ENCODE data around the gene CDYL2.

The CDYL2 gene

DNA sequence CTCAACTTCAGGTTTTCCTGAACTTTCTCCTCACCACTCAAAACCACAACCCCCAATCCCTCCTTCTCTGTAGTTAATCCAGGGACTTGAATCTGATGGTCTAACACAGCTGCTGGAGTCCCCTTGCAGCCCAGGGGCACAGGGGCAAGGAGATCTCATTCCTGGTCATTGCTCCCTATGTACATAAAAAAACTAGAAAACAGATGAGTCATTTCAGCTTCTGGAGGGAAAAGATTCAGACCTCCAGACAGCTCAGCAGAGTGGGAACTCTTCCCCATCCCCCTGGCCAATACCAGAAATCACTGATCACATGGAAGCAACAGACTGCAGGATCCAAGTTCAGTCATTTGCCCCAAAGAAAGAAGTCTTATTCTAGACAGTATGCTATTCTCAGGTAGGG, 201.5 kb downstream of the CDYL2 start:
- no peak for DNase-seq (ENCODE audit: low read depth in 1 of 2, low spot score in 1 of 2)

DNA sequence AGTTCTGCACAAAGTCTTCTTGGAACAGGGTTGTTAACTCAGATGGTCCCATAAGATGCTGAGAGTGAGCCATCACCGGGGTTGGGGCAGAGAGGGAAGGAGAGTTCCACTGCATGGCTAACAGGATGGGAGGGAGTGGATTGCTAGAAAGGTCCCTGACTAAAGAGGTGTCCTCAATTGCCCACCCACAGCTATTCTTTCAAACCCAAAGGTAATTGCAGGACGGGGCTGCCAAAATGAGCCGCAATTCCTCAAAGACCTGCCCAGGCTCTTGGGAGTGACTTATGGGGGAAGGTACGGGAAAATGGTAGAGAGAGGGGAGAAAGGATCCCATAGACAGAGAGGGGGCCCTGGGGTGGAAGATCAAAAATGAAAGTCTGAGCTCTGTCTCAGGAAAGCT, 203.2 kb downstream of the CDYL2 start:
- DNase-seq (ENCODE audit: low read depth in 1 of 2, low spot score in 1 of 2) = no peak

DNA sequence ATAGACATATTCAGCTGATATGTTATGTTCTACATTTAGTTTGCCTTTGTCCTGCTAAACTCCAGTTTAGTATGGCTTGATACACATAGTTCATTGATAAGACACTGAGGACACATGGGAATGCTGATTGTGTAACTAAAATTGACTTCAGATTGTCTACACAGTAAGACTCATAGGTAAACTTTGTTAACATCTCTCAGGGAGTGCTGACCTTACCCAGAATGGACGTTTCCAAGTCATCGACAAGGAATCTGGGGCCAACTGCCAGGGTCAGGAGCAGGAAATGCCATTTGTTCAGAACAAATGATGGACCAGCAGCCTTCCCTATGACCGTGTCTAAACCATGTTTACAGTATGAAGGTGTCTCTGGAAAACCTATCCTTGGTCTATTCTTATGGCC, 204.9 kb downstream of the CDYL2 start:
- no peak for DNase-seq (ENCODE audit: low read depth in 1 of 2, low spot score in 1 of 2)

DNA sequence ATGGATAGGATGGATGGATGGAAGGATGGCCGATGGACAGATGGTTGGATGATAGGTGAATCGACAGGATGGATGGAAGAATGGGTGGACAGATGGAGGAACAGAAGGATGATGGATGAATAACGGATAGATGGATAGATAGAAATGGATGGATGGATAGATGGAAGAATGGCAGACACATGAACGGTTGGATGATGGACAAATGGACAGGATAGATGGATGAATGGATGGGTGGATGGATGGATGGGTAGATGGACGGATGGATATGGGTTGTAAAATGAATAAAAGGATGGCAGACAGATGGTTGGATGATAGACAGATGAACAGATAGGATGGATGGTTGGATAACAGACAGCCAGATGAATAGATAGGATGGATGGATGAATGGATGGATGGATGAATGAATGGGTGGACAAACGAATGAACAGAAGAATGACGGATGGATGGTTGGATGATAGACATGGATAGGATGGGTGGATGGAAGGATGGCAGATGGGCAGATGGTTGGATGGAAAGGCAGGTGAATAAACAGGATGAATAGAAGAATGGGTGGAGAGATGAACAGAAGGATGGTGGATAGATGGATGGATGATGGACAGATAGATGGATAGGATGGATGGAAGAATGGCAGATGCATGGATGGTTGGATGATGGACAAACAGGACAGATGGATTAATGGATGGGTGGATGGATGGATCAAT, 207.7 kb downstream of the CDYL2 start:
- no peak for DNase-seq (ENCODE audit: low read depth in 1 of 2, low spot score in 1 of 2)

DNA sequence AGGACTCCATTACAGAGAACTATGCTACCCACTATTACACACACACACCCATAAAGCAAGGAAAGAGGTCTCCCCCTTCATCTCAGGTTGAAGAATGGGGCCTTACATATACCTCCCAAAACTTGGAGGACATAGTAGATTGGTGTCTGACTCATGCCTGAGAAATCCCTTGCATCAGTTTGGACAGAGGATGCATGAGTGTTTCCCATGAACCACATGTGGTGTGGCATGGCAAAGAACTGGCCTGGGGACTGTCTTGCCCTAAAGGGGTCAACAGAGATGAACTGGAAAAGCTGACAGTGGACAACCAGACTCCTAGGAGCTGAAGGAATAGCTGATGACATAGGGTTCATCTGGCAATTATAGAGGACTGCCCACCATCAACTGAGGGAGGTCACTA, 209.6 kb downstream of the CDYL2 start:
- no peak for DNase-seq (ENCODE audit: low read depth in 1 of 2, low spot score in 1 of 2)

DNA sequence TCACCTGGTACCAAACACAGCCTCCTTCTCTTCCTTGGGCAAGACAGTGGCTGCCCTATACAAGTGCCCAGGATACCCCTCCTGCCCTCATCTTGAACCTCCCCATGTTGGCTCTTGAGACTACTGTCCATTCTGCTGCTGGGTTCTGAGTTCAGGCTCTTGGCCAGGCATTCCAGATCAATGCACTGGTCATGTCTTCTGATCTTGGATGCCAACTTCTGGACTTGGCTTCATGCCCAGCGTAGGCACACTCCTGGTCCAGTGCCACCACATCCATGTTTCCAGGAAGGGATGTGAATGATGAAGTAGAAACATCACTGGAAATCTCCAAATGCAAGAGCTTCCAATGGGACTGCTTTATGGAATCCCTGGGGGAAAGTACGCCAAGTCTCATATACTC, 212.1 kb downstream of the CDYL2 start:
- no peak for DNase-seq (ENCODE audit: low read depth in 1 of 2, low spot score in 1 of 2)

DNA sequence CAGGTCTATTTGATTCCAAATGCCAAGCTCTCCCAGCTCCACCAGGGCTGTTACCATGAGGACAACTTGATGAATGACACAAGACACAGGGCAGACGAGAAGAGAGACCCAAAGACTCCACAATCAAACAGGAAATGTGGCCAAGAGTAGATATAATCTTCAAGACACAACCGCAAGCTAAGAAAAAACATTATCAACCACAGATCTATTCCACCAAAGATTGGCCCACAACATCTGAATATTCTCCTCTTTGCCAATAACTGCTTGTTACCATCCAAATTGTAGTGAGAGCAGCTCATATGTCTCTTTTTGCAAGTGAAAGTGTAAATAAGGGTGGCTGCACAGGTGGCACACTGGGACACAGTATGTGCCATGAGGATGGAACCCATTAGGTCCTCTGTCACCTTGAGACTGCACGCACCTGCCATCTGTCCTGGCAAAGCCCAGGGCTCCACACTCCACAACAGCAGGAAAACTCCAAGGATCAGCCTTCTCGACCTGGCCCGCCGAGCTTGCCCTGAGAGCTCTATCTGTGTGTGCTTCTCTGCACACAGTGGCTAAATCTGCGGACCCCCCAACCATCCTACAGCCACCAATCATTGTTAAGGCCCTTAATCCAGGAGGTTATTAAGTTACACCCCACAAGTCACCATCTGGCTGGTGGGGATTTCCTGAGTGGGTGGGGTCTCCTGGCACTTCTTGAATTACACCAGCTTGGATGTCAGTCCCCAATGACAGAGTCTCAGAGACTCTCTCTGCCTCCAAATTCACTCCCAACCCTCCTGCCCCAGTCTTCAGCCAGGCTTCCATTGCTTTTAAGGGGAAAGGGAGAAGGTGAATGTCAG, 213.1 kb downstream of the CDYL2 start:
- DNase-seq (ENCODE audit: low read depth in 1 of 2, low spot score in 1 of 2) = no peak

DNA sequence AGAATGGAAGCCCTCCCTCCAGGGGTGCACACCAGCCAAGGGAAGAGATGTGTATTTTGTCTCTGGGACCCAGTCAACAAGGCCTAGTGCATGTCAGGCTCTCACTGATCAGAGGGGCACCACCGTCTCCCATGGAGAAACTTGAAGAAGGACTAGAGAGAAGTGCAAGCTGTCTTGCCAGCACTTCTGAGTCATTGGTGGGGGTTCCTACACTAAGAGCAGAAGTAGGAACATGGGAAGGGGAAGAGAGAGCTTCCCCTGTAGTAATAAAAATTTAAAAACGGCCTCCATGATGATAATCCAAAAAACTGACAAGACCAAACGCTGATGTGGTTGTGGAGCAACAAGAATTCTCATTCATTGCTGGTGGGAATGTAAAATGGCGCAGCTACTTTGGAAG, 217.3 kb downstream of the CDYL2 start:
- no peak for DNase-seq (ENCODE audit: low read depth in 1 of 2, low spot score in 1 of 2)

DNA sequence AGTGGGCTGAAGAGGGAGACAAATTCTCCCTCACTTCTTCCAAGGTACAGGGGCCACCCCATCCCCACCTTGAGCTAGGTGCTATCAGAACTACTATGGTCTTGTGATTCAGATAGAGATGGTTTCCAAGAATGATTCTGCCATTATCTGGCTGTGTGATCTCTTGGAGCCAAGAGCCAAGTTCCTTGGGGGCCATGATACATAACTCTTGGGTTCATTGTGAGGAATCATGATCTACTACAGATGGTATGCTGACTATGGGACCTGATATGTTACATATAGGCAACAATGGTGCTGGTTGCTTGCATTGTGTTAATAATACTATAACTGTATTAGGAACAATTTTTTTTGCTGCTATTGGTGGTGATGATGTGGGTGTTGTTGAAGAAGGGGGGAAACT, 217.9 kb downstream of the CDYL2 start:
- no peak for DNase-seq (ENCODE audit: low read depth in 1 of 2, low spot score in 1 of 2)

DNA sequence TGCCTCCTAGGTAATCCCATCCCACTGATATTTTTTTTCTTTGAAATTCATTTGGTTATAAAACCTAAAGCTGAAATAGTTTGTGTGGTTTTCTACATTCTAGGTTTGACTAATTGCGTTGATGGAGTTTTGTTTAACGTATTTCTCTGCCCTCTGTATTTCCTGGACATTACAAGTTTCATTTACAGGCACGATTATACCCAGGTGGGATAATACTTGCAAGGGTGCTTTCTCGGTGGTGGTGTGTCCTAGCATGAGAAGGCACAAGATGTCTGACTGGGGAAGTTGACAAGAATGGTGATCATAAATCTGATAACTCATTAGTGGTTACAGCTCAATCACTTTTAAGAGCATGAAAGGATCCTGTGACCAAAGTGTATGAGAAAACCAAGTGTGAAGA, 218.6 kb downstream of the CDYL2 start:
- DNase-seq (ENCODE audit: low read depth in 1 of 2, low spot score in 1 of 2) = no peak

DNA sequence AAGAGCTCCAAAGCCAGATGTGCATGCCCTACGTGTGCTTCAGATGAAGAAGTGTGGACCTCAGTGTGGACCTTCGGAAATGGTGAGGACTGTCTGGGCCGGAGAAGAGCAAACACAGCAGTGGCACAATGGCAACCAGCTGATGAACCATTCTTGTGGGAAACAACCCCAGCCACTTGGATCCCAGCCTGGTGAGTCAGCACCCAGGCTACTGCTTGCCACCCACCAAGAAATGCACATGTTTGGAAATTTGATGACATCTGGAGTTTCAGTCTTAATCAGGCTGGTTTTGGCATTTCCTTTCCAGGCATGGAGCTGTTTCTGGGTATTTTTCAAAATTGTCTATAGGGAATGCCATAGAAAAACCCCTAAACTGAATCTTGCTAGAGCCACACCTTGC, 220.9 kb downstream of the CDYL2 start:
- peak in 1 of 2 donors; percentile 15 for DNase-seq (ENCODE audit: low read depth in 1 of 2, low spot score in 1 of 2)

DNA sequence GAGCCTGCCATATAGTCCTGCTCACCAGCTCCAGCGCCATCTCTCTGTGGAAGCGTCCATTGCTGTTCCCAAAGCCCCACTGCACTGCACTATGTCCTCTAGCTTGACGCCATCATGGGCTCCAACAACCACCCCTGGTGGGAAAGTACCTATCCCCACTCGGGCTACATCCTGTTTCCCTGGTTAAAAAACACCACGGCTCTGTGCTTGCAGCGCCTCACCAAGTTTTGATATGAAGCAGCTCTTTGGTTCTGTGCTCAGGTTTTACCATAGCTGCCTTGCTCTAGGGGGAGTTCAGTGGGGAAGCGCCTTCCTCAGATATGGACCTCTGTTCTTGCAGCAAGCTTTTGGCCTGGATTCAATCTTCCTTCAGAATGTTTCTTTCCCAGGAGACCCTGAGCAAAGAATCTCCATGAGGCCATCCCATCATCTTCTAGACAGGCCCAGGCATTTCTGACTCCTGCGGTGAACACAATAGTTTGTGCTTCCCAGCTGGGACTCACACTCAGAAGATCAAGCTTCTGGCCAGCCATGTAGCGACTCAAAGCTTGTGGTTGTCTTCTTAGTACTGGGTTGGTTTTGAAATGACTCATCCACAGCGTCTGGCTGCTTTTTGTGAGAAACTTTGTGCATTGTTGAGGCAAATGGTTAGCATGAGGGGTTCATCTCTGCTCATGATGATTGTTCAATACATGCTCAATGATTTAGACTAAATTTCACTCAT, 224.1 kb downstream of the CDYL2 start:
- peak; percentile 21 to 45 for DNase-seq (ENCODE audit: low read depth in 1 of 2, low spot score in 1 of 2)

DNA sequence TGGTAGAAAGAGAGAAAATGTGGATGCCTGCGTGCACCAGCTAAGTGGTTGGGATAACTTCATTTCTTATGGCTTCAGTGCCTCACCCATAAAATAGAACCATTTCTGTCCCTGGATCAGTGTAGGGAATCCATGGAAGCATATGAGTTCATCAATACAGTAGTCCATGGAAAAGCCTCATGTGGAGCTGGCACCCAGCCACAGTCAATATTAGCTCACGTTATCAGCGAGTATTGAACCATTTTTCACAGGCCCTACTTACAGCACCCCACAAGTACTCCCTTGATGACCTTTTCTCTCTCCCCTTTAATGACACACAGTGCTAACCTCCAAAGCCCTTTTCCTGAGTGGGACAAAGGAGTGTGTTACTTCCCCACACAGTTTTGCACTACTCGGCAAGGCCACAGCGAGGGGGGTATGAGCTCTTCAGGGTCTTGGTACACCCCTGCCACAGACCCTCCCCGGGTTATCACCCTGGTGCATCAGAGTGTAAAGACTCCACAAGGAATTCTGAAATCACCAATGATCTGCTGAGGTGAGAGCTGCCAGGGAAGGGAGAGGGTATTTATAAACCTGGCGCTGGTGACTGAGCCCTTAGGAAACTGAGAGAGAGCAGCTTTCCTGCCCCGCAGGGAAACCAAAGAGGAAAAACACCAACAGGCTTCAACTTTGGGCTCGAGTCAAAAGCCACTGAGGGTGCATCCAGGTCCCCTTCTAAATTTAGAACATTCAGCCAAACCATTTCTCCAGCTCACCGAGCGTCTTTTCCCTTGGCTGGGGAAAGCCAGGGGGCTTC, 226.7 kb downstream of the CDYL2 start:
- no peak for DNase-seq (ENCODE audit: low read depth in 1 of 2, low spot score in 1 of 2)

DNA sequence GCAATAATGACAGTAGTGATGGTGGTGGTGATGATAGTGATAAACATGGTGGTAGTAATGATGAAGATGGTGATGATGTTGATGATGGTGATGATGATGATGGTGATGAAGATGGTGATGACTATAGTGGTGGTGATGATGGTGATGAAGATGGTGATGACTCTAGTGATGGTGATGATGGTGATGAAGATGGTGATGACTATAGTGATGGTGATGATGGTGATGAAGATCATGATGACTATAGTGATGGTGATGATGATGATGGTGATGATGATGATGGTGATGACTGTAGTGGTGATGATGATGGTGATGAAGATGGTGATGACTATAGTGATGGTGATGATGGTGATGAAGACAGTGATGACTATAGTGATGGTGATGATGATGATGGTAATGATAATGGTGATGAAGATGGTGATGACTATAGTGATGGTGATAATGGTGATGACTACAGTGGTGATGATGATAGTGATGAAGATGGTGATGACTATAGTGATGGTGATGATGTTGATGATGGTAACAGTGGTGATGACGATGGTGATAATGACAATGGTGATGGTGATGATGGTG, 228.0 kb downstream of the CDYL2 start:
- no peak for DNase-seq (ENCODE audit: low read depth in 1 of 2, low spot score in 1 of 2)

DNA sequence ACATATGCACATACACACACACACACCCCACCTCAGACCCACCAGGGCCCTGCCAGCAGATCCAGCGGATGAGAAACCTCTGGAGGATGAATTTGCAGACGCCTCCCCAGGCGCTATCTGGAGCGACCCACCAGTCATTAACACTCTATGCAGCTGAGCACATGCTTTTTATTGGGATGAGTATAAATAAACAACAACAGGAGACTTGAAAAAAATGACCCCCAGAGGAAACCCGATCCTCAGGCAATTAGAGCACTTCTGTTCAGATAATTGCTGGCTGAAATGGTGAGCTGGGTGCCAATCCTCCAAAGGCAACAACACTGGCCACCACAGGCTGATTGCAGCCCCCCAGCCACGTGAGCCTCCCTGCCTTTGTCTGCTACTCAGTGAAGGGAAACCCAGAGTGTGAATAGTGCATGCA, 230.7 kb downstream of the CDYL2 start:
- DNase-seq (ENCODE audit: low read depth in 1 of 2, low spot score in 1 of 2) = no peak

DNA sequence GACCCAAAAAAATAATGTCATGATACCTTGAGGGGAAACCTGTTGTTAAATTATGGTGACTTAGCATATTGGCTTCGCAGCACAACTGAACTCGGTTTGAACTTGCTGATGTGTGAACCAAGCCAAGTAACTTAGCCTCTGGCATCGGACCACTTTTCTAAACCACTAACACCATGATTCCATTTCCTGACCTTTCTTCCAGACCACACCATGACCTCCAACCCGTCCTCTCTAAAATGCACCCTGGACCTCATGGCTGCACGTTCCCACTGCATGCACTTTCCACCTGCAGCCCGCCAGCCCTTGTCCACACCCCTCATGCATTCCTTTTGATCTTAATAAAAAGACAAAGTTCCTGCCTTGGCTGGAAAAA, 234.3 kb downstream of the CDYL2 start:
- no peak for DNase-seq (ENCODE audit: low read depth in 1 of 2, low spot score in 1 of 2)

DNA sequence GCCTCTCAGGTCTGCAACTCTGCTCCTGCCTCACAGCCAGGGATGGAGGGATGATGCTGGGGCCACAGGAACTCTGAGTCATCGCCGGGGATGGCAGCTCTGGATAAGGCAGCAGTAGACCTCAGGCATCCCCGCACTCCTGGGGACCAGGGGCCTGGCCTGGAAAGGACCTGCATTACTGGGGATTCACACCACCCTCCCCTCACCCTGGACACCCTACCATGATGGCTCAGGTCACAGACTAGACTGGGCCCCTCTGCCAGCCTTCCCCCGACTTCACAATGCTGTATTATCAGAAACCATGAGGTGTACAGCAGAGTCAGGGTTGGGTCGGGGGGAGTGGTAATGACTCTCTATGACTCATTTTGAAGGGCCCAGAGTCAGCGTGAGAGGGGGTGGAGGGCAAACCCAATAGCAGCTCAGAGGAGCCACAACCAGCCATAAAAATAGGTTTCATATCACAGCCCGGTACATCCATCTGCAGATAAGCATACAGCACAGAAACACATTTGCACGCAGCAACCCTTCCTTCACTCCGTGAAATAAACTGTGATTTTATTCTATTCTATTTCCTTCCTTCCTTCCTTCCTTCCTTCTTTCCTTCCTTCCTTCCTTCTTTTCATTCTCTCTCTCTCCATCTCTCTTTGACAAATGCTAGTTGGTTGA, 234.8 kb downstream of the CDYL2 start:
- peak; percentile 27 to 59 for DNase-seq (ENCODE audit: low read depth in 1 of 2, low spot score in 1 of 2)

DNA sequence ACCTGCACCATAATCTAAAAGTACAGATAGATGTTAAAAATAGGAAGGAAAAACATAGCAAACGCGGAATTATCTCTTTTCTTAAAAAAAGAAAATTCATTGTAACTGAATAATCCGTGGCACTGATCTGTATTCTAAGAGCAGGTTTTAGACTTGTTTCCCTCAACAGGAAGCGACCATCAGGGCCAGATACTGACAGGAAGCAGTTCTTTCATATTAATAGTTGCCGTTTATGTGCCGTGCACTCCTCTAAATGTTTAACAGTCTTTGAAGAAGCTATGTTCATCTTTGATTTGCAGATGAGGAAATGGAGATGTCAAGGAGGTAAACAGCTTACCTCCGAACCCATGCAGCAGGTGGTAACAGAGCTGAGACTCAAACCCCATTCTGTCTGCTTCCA, 240.0 kb downstream of the CDYL2 start:
- no peak for DNase-seq (ENCODE audit: low read depth in 1 of 2, low spot score in 1 of 2)

DNA sequence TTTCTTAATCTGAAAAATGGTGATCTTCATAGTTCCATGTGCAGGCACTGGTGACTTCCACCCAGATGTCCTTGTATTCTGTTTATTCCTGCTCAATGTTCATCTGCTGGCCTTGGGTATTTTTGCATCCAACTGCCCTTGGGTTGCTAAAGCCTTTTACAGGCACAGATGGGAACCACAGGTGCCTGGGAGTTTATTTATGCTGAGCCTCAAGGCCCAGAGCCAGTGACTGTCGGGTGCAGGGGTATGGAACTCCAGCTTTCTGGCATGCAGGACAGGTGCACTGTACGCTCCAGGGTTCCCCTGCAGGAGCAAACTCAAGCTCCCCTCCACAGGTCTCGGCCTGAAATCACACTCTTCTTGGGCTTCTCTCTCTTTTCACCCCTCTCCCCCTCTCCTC, 241.3 kb downstream of the CDYL2 start:
- DNase-seq (ENCODE audit: low read depth in 1 of 2, low spot score in 1 of 2) = no peak

DNA sequence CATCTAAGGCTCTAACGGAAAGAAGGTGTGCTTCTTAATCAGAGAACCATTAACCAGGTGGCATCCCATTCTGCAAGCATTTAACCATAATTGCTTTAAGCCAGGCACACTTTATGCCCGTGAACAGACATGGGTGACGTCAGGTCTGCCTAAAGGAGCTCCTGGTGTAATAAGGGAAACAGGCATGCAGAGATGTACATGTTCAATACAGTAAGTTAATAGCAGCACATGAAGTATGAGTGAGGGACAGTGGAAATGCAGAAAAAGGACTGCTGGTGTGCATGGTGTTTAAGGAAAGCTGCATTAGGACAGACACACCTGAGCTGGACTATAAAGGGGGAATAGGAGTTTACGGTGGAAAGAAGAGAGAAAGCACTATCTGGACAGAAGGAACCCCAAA, 245.0 kb downstream of the CDYL2 start:
- no peak for DNase-seq (ENCODE audit: low read depth in 1 of 2, low spot score in 1 of 2)
